K562 (cell line): Measurements from ENCODE around the gene SPOCK3. TPM values are rescaled to one million over a fixed set of nuclear protein-coding genes. Genes with fewer than 3 reads are reported as not detected.

Experiments used
- ATAC-seq: fragments of 200-7000 bp; cut with Tn5 transposase; 3 replicates; pipeline ENCODE4 v1.9.1; 2020; ENCODE audit warnings: moderate library complexity
- BruUV-seq: library from RNA; stranded (reverse); fragments of 400-500 nt; replicated peaks from 2 replicates; lab custom pipeline; 2021; lab: Mats Ljungman, UMichigan
- CTCF ChIA-PET: fragments of 300-600 bp; formaldehyde crosslinking; extraction: SDS; loops from one replicate; lab custom pipeline; 2021; ENCODE audit warnings: low intra/inter-chr PET ratio; lab: Yijun Ruan, JAX
- POLR2A ChIA-PET: fragments of 300-600, 350-650 bp; sonication (Branson Sonifier 250); formaldehyde crosslinking; extraction: SDS; loops from one replicate; lab custom pipeline; 2021; ENCODE audit warnings: antibody characterized with exemption, inconsistent platforms; lab: Yijun Ruan, JAX
- DNase-seq, 4 experiments: peaks; one replicate each; pipeline versions ENCODE4 v3.0.0 to v3.0.0-alpha.2; 2011 to 2018; ENCODE audit warnings: low spot score in 3 of 4, mixed read lengths in 3 of 4; ENCODE audit errors: extremely low read depth in 1 of 4
- FAIRE-seq: peaks from 2 replicates; lab custom pipeline; 2011; peaks lifted over from hg19 to GRCh38; lab: Jason Lieb, UNC
- H2AFZ ChIP-seq: 2 replicates; pipeline ENCODE4 v1.6.0; 2011; ENCODE audit warnings: low read depth, low read length, control low read depth, inconsistent platforms
- H3K27ac ChIP-seq: fragments of 200-600 bp; 3 replicates; pipeline ENCODE4 v1.8.0; 2011; ENCODE audit warnings: low read depth, mild to moderate bottlenecking, control low read depth, inconsistent platforms, low read length, moderate library complexity, mixed read lengths; ENCODE audit errors: extremely low read depth
- H3K27me3 ChIP-seq, 2 experiments: fragments of 300-600 bp in 1 of 2; 2 replicates in 1 of 2; 3 replicates in 1 of 2; pipeline versions ENCODE4 v1.6.0 to v1.8.0; 2011; ENCODE audit warnings: inconsistent platforms in 2 of 2, low read length in 2 of 2, mild to moderate bottlenecking in 1 of 2, mixed read lengths in 1 of 2, moderate library complexity in 1 of 2; ENCODE audit not compliant: control insufficient read depth in 2 of 2, insufficient read depth in 2 of 2
- H3K36me3 ChIP-seq: fragments of 300-600 bp; 3 replicates; pipeline ENCODE4 v1.8.0; 2011; ENCODE audit warnings: mild to moderate bottlenecking, low read length, inconsistent platforms; ENCODE audit not compliant: control insufficient read depth, insufficient read depth
- H3K4me1 ChIP-seq, 2 experiments: fragments of 200-600 bp in 1 of 2; replicated peaks in 1 of 2; 2 replicates in 1 of 2; 3 replicates in 1 of 2; pipeline versions ENCODE4 v1.5.1 to v1.8.0; 2011; ENCODE audit warnings: inconsistent platforms in 2 of 2, low read length in 2 of 2, mild to moderate bottlenecking in 1 of 2, mixed read lengths in 1 of 2, moderate library complexity in 1 of 2; ENCODE audit not compliant: control insufficient read depth in 2 of 2, insufficient read depth in 2 of 2
- H3K4me2 ChIP-seq: 2 replicates; pipeline ENCODE4 v1.6.1; 2011; ENCODE audit warnings: low read length, control low read depth, inconsistent platforms, mixed read lengths; ENCODE audit not compliant: insufficient read depth
- H3K4me3 ChIP-seq: fragments of 200-600 bp; sonication (generic), shearing (Covaris generic); 2 replicates; pipeline ENCODE4 v1.5.1; 2016; ENCODE audit warnings: control low read depth, inconsistent platforms
- H3K79me2 ChIP-seq: fragments of 200-600 bp; 3 replicates; pipeline ENCODE4 v1.8.0; 2011; ENCODE audit warnings: low read length, inconsistent platforms; ENCODE audit not compliant: control insufficient read depth, insufficient read depth
- H3K9ac ChIP-seq, 2 experiments: 2 replicates each; pipeline versions ENCODE4 v1.6.0 to v1.6.1; 2011; ENCODE audit warnings: low read depth in 2 of 2, low read length in 2 of 2, control low read depth in 1 of 2, inconsistent platforms in 1 of 2, mild to moderate bottlenecking in 1 of 2, mixed read lengths in 1 of 2; ENCODE audit not compliant: insufficient read depth in 1 of 2
- H3K9me1 ChIP-seq: one replicate; pipeline ENCODE4 v1.6.0; 2011; ENCODE audit warnings: inconsistent platforms, mild to moderate bottlenecking, low read length, moderate library complexity; ENCODE audit not compliant: control insufficient read depth, insufficient read depth
- H3K9me3 ChIP-seq: replicated peaks from 2 replicates; pipeline ENCODE4 v1.5.1; 2011; ENCODE audit warnings: low read depth, low read length, inconsistent platforms; ENCODE audit not compliant: control insufficient read depth, insufficient read depth
- H4K20me1 ChIP-seq: replicated peaks from 2 replicates; pipeline ENCODE4 v1.6.1; 2011; ENCODE audit warnings: low read length, inconsistent platforms, mixed read lengths; ENCODE audit not compliant: control insufficient read depth, insufficient read depth
- CEBPG ChIP-seq, 3 experiments: fragments of 200-800 bp in 1 of 3; sonication (Bioruptor generic) in 1 of 3; sonication (generic) in 1 of 3; formaldehyde crosslinking in 1 of 3; IDR thresholded peaks in 2 of 3; conservative IDR thresholded peaks in 1 of 3; 2 replicates each; pipeline versions ENCODE4 v1.6.1 to v1.8.0; 2016 to 2022; ENCODE audit warnings: missing compliant biosample characterization in 2 of 3, missing genetic modification characterization in 2 of 3, mild to moderate bottlenecking in 1 of 3, missing genetic modification reagents in 1 of 3
- KLF13 ChIP-seq: fragments of 450-650 bp; IDR thresholded peaks from 2 replicates; pipeline ENCODE4 v1.6.1; 2016; ENCODE audit warnings: missing genetic modification characterization, low read depth, mild to moderate bottlenecking, missing compliant biosample characterization, moderate library complexity, borderline replicate concordance
- MTA3 ChIP-seq: fragments of 450-650 bp; formaldehyde crosslinking; IDR thresholded peaks from 2 replicates; pipeline ENCODE4 v1.6.1; 2017; ENCODE audit warnings: mild to moderate bottlenecking, borderline replicate concordance
- PHB2 ChIP-seq: fragments of 450-650 bp; IDR thresholded peaks from 2 replicates; pipeline ENCODE4 v1.6.1; 2017; ENCODE audit warnings: low read depth
- RHOXF2B ChIP-seq: fragments of 250-450 bp; sonication (Bioruptor Pico); conservative IDR thresholded peaks from 2 replicates; pipeline ENCODE4 v1.5.1; 2021
- SMARCA4 ChIP-seq: fragments of 450-650 bp; IDR thresholded peaks from 2 replicates; pipeline ENCODE4 v1.6.1; 2016
- ZBTB43 ChIP-seq: sonication (generic); formaldehyde crosslinking; IDR thresholded peaks from 2 replicates; pipeline ENCODE4 v1.8.0; 2023; ENCODE audit warnings: mild to moderate bottlenecking, missing genetic modification reagents
- WGBS: fragments of 100-300 bp; shearing (Covaris generic); methylation state at CpG from one replicate; pipeline ENCODE4 v1.1.6; 2016; ENCODE audit warnings: low coverage, mixed read lengths; ENCODE audit not compliant: insufficient coverage; ENCODE audit errors: missing lambda C conversion rate; 5-methylcytosine and 5-hydroxymethylcytosine counted together
- in situ Hi-C: fragments of 300-500 bp; cut with MboI; formaldehyde crosslinking; loops from 4 replicates; pipeline ENCODE4 v1.15.0; 2018; ENCODE audit warnings: inconsistent platforms, mixed read lengths
- intact Hi-C: fragments of 100-400 bp; cut with micrococcal nuclease; formaldehyde crosslinking; loops from 2 replicates; pipeline ENCODE4 v1.14.2; 2022
- polyA plus RNA-seq, 8 experiments: library from polyadenylated mRNA; depleted of rRNA in 4 of 8; stranded (reverse) in 5 of 8; unstranded in 3 of 8; fragments of >200 nt; fragmentation: Nextera tagmentation in 2 of 8; fragmentation: Illumina TruSeq in 1 of 8; extraction: Ambion mirVana in 2 of 8; extraction: Trizol in 1 of 8; gene quantifications; 2 replicates each; pipeline versions ENCODE4 v1.2.1 to v1.2.3, GENCODE V29; 2011 to 2014; ENCODE audit warnings: inconsistent platforms in 1 of 8, missing spikeins in 1 of 8
- total RNA-seq, 7 experiments: library from RNA; depleted of rRNA in 6 of 7; stranded (reverse); fragments of >200 nt in 6 of 7; fragmentation: Illumina TruSeq in 2 of 7; extraction: Trizol in 2 of 7; gene quantifications; 2 replicates each; pipeline versions ENCODE4 v1.2.1 to v1.2.3, GENCODE V29; 2011 to 2021; ENCODE audit warnings: low replicate concordance in 1 of 7
- TF ChIP-seq, protein P1 (sequence below): fragments of 450-650 bp; formaldehyde crosslinking; IDR thresholded peaks from 2 replicates; pipeline ENCODE4 v1.4.0; 2020; ENCODE audit warnings: mild to moderate bottlenecking, moderate library complexity
- TF ChIP-seq, protein P2 (sequence below): sonication (generic); formaldehyde crosslinking; IDR thresholded peaks from 2 replicates; pipeline ENCODE4 v1.8.1; 2022; ENCODE audit warnings: missing genetic modification reagents

The SPOCK3 gene
- total and polyA plus RNA-seq, 9 of the 15 experiments (the other 6 are each of a cell fraction or from before 2014, with no cell fraction given): not detected

DNA sequence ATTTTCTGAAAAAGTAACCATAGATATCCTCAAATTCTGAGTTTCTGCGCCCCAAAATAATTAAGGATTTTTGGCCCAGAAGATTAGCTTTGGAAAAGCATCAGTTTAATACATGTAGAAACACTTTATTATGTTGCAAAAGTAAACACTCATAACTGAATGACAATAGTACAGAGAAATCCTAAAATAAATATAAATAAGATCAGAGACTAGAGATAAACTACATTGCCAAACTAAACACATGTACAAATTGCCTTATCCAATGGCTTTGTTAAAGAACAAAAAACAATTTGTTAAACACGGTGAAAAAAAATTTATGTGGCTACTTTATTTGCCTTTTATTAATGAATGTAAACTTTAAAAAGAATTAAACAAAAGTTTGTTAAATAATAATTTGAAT is 17.5 kb downstream of the SPOCK3 start:
- Histone ChIP-seq H3K27me3 (no peaks in the 10 kb centered on the region), H2AFZ (no peak overlapping the region), H3K27ac (no peak overlapping the region), H3K9me3 (no peaks in the 10 kb centered on the region), H3K79me2 (no peaks in the 10 kb centered on the region), H3K9ac (no peak overlapping the region), H3K4me3 (no peak overlapping the region), H3K36me3 (no peaks in the 10 kb centered on the region), H3K4me1 (no peaks in the 10 kb centered on the region), H3K4me2 (no peak overlapping the region), H4K20me1 (no peaks in the 10 kb centered on the region), H3K9me1 (no peaks in the 10 kb centered on the region)
- POLR2A ChIA-PET: no interaction called here
- TF ChIP-seq, protein P1, sequence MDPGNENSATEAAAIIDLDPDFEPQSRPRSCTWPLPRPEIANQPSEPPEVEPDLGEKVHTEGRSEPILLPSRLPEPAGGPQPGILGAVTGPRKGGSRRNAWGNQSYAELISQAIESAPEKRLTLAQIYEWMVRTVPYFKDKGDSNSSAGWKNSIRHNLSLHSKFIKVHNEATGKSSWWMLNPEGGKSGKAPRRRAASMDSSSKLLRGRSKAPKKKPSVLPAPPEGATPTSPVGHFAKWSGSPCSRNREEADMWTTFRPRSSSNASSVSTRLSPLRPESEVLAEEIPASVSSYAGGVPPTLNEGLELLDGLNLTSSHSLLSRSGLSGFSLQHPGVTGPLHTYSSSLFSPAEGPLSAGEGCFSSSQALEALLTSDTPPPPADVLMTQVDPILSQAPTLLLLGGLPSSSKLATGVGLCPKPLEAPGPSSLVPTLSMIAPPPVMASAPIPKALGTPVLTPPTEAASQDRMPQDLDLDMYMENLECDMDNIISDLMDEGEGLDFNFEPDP (CRISPR knock-in tag): no peak
- TF ChIP-seq SMARCA4 (no peak), ZBTB43 (CRISPR knock-in tag) (no peak)
- CTCF ChIA-PET: no interaction called here
- BruUV-seq: no TSS peak
- WGBS: 0% methylated on average over 2 of the region's 2 CpGs
- DNase-seq (no peak), FAIRE-seq (no peak), ATAC-seq (no peak)
- in situ Hi-C loops (no loop called here), intact Hi-C loops (no loop called here)

DNA sequence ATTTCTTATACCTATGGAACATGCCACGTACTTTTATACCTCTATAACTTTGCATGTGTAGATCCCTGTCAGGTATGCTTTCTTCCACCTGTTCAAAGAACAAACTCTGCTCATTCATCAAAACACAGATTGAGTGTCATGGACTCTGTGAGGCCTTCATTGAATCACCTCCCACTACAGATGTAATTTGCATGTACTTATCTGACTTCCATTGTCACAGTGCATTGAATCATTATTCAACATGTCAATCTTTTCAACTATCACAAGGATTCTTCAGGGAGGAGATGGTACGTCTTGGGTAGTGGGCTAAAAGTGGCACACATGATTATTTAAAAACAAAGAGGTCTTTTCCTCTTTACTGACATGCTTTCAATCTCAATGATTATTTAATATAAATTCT is 24.1 kb downstream of the SPOCK3 start:
- Histone ChIP-seq H3K27ac (no peak overlapping the region), H3K9ac (no peak overlapping the region), H2AFZ (no peak overlapping the region), H3K36me3 (no peaks in the 10 kb centered on the region), H3K4me2 (no peak overlapping the region), H3K9me3 (no peaks in the 10 kb centered on the region), H3K4me3 (no peak overlapping the region), H4K20me1 (no peaks in the 10 kb centered on the region), H3K9me1 (no peaks in the 10 kb centered on the region), H3K79me2 (no peaks in the 10 kb centered on the region), H3K4me1 (no peaks in the 10 kb centered on the region), H3K27me3 (no peaks in the 10 kb centered on the region)
- CTCF ChIA-PET: no interaction called here
- DNase-seq (no peak), ATAC-seq (no peak), FAIRE-seq (no peak)
- WGBS: 0% methylated on average over 2 of the region's 2 CpGs
- in situ Hi-C loops: no loop called here
- POLR2A ChIA-PET: no interaction called here
- no TSS peak for BruUV-seq
- TF ChIP-seq, protein P2, sequence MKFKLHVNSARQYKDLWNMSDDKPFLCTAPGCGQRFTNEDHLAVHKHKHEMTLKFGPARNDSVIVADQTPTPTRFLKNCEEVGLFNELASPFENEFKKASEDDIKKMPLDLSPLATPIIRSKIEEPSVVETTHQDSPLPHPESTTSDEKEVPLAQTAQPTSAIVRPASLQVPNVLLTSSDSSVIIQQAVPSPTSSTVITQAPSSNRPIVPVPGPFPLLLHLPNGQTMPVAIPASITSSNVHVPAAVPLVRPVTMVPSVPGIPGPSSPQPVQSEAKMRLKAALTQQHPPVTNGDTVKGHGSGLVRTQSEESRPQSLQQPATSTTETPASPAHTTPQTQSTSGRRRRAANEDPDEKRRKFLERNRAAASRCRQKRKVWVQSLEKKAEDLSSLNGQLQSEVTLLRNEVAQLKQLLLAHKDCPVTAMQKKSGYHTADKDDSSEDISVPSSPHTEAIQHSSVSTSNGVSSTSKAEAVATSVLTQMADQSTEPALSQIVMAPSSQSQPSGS (CRISPR knock-in tag): no peak
- TF ChIP-seq RHOXF2B: no peak
- TF ChIP-seq MTA3: no peak
- no peak for TF ChIP-seq CEBPG (CRISPR knock-in tag; IDR thresholded peaks at IDR 0.05)
- no peak for TF ChIP-seq CEBPG (tag; conservative IDR thresholded peaks at IDR 0.05 in 1 of 2, IDR thresholded peaks at IDR 0.05 in 1 of 2)
- no peak for TF ChIP-seq PHB2
- TF ChIP-seq KLF13: no peak
- intact Hi-C loops: no loop called here
